ENCODE results near the gene DENND5B. TPM values are rescaled to one million over a fixed set of nuclear protein-coding genes. Genes with fewer than 3 reads are reported as not detected.
"Not testable (repeated sequence)": the region's sequence is repeated elsewhere in the genome, so short reads cannot be mapped to it uniquely, and the experiment has no call there.

Gene DENND5B
- total RNA-seq, 1 donor = 9.4 TPM

- DNase-seq (ENCODE audit: low read depth in 2 of 3, low spot score in 2 of 3) = no peak
Measured at GRCh38 chr12:31508436-31509150, 82.3 kb downstream of the DENND5B start.

GRCh38 chr12:31507966-31508365, 83.0 kb downstream of the DENND5B start:
- no peak for DNase-seq (ENCODE audit: low read depth in 2 of 3, low spot score in 2 of 3)

GRCh38 chr12:31506515-31507306, 84.2 kb downstream of the DENND5B start:
- DNase-seq (ENCODE audit: low read depth in 2 of 3, low spot score in 2 of 3) = no peak

- no peak for DNase-seq (ENCODE audit: low read depth in 2 of 3, low spot score in 2 of 3)
Measured at GRCh38 chr12:31504625-31505222, 86.2 kb downstream of the DENND5B start.

- DNase-seq (ENCODE audit: low read depth in 2 of 3, low spot score in 2 of 3) = not testable (repeated sequence)
Measured at GRCh38 chr12:31501014-31501413, 89.9 kb downstream of the DENND5B start.

- no peak for DNase-seq (ENCODE audit: low read depth in 2 of 3, low spot score in 2 of 3)
Measured at GRCh38 chr12:31499567-31499966, 91.4 kb downstream of the DENND5B start.

GRCh38 chr12:31498424-31498823, 92.5 kb downstream of the DENND5B start:
- no peak for DNase-seq (ENCODE audit: low read depth in 2 of 3, low spot score in 2 of 3)

GRCh38 chr12:31496257-31496656, 94.7 kb downstream of the DENND5B start:
- no peak for DNase-seq (ENCODE audit: low read depth in 2 of 3, low spot score in 2 of 3)

- DNase-seq (ENCODE audit: low read depth in 2 of 3, low spot score in 2 of 3) = no peak
Measured at GRCh38 chr12:31494455-31494854, 96.5 kb downstream of the DENND5B start.

GRCh38 chr12:31492599-31493196, 98.2 kb downstream of the DENND5B start:
- no peak for DNase-seq (ENCODE audit: low read depth in 2 of 3, low spot score in 2 of 3)

GRCh38 chr12:31491841-31492598, 98.9 kb downstream of the DENND5B start:
- DNase-seq (ENCODE audit: low read depth in 2 of 3, low spot score in 2 of 3) = no peak

GRCh38 chr12:31491241-31491794, 99.6 kb downstream of the DENND5B start:
- no peak for DNase-seq (ENCODE audit: low read depth in 2 of 3, low spot score in 2 of 3)

- no peak for DNase-seq (ENCODE audit: low read depth in 2 of 3, low spot score in 2 of 3)
Measured at GRCh38 chr12:31488737-31489338, 102.1 kb downstream of the DENND5B start.

- no peak for DNase-seq (ENCODE audit: low read depth in 2 of 3, low spot score in 2 of 3)
Measured at GRCh38 chr12:31485571-31485970, 105.4 kb downstream of the DENND5B start.

- no peak for DNase-seq (ENCODE audit: low read depth in 2 of 3, low spot score in 2 of 3)
Measured at GRCh38 chr12:31482816-31483215, 108.1 kb downstream of the DENND5B start.

GRCh38 chr12:31481415-31481814, 109.5 kb downstream of the DENND5B start:
- DNase-seq (ENCODE audit: low read depth in 2 of 3, low spot score in 2 of 3) = no peak

GRCh38 chr12:31479516-31480210, 111.3 kb downstream of the DENND5B start:
- no peak for DNase-seq (ENCODE audit: low read depth in 2 of 3, low spot score in 2 of 3)

GRCh38 chr12:31478898-31479297, 112.0 kb downstream of the DENND5B start:
- no peak for DNase-seq (ENCODE audit: low read depth in 2 of 3, low spot score in 2 of 3)

GRCh38 chr12:31478425-31478824, 112.5 kb downstream of the DENND5B start:
- DNase-seq (ENCODE audit: low read depth in 2 of 3, low spot score in 2 of 3) = no peak

Data from hematopoietic multipotent progenitor cell (in vitro differentiated cells).